GM21786 (cell line): ENCODE measurements around the gene P2RX4.
"Not testable (repeated sequence)": the region's sequence is repeated elsewhere in the genome, so short reads cannot be mapped to it uniquely, and the experiment has no call there.

Experiments
- ATAC-seq: cut with Tn5 transposase; IDR thresholded peaks from one replicate; pipeline ENCODE4 v1.9.1; 2021; ENCODE audit not compliant: unreplicated experiment

Gene P2RX4

DNA sequence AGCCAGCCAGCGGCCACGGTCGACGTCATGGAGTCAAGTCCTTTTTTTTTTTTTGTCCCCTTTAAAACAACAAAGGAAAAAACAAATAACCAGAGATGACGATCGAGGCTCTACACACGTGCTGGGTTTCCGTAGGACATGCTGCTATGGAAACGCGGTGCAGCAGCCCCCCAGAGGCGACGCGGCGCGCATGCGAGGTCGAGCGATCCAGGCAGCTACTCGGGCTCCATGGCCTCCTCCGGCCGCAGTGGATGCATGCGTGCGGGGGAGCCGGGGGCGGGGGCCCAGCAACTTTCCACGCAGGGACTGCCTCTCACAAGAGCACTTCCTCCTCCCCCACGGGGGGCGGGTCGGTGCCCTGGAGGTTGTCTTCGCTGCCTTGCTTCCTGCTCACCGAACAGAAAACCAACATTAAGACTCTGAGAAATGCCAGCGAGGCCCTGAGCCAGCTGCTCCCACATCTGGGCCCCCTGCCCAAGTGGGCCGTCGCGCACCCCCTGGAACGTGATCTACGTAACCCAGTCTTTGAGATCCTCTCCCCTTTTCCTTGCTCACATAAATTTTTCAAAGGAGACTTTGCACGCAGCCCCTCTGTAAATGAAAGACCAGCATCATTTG lies 30.7 kb downstream of the P2RX4 start:
- no peak for ATAC-seq

- no peak for ATAC-seq
Observed at GRCh38 chr12:121241156-121241970, 31.4 kb downstream of the P2RX4 start.

GRCh38 chr12:121245031-121245430 lies 35.1 kb downstream of the P2RX4 start:
- ATAC-seq, result no peak

DNA sequence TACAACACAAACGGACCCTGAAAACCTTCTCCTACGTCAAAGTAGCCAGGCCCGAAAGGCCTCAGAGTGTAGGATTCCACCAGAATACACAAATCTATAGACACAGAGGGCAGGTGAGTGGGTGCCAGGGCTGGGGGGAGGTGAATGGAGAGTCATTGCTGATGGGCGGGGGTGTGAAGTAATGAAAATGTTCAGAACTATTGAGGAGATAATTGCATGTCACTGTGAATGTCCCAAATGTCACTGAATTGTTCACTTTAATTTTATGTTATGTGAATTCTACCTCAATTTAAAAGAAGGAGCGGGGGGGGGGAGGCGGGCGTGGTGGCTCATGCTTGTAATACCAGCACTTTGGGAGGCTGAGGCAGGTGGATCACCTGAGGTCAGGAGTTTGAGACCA lies 36.0 kb downstream of the P2RX4 start:
- ATAC-seq, result no peak

DNA sequence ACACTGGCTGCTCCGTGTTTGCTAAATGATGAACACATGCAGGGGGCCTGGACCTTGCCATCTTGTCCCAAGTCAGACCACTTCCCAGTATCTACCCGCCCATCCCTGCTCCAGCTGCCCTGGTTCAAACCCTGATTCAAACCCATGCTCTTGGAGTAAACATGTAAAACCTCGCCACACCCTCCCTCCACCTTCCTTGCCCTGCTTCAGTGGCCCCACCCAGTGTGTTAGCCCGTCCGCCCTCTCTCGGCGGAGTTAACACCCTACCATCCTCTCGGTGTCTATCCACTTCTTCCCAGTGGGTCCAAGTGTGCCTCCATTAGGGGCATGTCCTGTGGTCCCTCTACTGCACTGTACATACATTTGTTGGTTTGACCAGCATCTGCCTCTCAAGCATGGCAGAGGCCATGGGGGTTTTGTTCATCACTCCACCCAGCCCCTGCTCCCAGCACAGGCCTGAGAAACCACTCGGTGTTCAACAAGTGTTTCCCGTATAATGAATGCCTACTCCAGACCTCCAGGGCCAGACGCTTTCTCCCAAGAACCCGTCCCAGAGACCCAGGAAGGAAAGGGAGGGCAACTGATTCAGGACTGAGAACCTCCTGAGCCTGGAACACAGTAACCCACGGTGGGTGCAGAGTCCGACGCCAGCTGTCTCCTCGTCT lies 37.1 kb downstream of the P2RX4 start:
- ATAC-seq, result no peak

- ATAC-seq, result peak; percentile 86
Observed at GRCh38 chr12:121248622-121249021, 38.7 kb downstream of the P2RX4 start.

DNA sequence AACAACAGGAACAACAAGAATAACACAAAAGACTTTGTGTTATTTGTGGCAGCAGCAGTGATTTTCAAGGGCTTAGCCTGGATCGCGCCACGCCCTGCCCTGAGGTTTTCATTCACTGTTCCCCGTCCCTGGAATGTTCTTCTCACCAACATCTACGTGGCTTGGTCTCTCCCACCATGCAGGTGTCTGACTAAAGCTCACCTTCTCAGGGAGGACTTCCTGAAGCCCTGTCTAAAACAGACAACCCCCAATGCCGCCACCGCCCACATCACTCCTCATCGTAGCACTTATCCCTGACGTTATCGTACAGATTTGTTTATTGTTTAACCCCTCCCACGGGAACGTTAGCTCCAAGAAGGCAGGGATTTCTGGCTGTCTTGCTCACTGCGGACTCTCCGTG lies 40.4 kb downstream of the P2RX4 start:
- ATAC-seq, result no peak

DNA sequence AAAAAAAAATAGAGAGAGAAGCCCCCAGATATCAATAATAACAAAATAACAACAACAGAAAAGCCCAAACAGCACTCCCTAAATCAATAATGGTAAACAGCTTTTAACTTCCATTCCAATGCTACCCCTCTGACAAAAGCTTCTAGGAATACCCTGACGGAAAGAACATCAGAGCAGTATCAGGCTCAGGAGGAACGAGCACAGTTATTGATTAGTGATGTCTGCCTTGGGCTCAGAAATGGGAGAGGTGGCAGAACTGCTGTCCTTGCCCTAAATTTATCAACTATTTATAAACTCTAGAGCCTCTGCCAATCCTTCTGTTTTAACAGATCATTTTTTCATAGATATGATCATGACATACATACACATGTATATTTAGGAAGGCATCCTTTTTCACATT lies 41.9 kb downstream of the P2RX4 start:
- no peak for ATAC-seq

GRCh38 chr12:121252712-121253345 lies 42.9 kb downstream of the P2RX4 start:
- ATAC-seq, result no peak

DNA sequence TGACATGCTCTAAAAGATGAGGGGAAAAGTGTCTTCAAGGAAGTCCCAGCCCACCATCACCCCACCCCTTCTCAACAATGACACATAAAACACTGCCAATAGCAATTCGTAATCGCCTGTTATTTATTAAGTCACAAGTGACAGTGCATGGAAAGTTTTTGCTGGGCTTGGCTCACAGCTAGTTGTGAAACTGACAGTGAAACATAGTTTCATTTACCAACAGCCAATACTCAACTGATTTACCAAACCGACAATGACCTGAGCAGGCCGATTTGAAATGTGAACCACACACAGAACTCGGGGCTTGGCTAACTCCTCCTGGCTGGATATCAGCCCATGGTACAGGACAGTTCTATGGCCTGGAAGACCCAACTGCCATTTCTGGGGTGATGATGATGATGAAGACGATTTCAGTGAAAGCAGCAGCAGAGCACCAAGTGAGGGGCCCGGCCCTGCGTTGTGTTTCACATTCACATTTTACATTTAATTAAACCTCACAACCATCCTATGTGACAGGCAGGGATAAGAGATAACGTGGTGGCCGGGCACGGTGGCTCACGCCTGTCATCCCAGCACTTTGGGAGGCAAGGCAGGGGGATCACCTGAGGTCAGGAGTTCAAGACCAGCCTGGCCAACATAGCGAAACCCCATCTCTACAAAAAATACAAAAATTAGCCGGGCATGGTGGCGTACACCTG lies 43.9 kb downstream of the P2RX4 start:
- ATAC-seq, result no peak

DNA sequence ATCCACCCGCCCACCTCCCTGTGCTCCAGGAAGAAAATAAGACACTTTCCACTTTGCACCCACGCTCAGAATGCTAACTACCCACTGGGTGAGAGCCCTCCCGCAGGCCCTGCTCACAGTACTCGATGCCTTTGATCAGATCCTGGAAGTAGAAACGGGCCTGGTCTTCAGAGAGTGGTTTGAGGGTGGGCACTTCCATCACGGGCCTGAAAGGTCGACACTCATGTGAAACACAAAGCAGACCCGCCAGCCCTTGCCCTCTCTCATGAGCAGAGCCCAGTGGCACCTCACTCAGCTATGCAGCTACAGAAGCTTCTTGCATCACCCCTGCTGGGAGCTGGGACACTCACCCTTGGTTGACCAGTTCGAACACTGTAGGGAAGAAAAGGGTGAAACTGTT lies 45.5 kb downstream of the P2RX4 start:
- no peak for ATAC-seq

DNA sequence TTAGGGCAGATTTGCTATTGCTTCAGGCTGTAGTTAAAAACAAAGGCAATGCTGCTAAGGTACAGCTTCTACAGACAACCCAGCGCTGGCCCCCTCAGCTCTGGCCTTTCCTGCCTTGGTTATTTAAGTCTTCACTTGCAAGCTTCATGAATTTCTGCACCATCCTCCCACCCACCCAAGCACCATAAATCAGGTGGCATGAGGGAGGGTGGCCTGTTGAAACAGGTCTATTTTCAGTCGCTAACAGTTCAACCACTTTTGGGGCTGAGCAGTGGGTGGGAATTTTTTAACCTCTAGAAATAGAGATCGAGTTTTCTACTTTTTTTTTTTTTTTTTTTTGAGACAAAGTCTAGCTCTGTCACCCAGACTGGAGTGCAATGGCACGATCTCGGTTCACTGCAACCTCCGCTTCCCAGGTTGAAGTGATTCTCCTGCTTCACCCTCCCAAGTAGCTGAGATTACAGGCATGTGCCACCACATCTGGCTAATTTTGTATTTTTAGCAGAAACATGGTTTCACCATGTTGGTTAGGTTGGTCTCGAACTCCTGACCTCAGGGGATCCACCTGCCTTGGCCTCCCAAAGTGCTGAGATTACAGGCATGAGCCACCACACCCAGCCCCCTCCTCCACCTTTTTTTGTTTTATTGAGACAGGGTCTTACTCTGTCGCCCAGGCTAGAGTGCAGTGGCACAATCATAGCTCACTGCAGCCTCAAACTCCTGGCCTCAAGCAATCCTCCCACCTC lies 47.9 kb downstream of the P2RX4 start:
- ATAC-seq, result not testable (repeated sequence)

DNA sequence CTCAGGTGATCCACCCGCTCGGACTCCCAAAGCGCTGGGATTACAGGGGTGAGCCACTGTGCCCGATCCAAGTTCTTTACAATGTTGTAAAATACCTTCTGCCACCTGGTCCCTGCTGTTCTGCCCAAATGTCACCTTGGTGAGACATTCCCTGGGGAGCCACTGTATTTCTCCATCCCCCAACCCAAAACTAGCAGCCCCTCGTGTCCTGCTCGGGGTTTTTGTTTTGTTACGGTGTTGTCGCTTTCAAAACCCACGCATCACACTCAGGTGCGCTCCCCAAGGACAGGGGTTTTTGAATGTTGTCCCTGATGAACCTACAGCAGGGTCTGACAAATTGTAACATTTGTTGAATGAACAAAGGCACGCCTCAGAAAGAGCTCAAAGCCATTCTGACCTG lies 49.1 kb downstream of the P2RX4 start:
- ATAC-seq, result no peak

DNA sequence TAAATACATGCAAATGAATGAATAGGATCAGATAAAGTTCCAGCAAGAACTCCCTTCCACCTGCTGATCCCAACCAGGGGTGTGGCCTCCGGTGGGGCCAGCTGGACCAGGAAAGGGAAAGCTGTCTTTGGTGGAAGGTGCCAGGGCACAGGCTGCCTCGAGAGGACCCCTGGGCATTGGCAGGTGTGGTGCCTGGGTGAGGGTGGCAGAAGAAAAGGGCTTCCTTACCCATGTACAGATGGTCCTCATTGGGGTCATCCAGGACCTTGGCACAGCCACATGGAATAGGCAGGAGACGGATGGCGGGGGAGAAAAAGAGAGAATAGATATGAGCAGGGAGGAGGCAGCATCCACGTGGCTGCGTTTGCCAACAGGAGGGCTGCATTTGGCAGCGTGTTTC lies 50.2 kb downstream of the P2RX4 start:
- no peak for ATAC-seq

- ATAC-seq, result no peak
Observed at GRCh38 chr12:121261398-121261797, 51.5 kb downstream of the P2RX4 start.

DNA sequence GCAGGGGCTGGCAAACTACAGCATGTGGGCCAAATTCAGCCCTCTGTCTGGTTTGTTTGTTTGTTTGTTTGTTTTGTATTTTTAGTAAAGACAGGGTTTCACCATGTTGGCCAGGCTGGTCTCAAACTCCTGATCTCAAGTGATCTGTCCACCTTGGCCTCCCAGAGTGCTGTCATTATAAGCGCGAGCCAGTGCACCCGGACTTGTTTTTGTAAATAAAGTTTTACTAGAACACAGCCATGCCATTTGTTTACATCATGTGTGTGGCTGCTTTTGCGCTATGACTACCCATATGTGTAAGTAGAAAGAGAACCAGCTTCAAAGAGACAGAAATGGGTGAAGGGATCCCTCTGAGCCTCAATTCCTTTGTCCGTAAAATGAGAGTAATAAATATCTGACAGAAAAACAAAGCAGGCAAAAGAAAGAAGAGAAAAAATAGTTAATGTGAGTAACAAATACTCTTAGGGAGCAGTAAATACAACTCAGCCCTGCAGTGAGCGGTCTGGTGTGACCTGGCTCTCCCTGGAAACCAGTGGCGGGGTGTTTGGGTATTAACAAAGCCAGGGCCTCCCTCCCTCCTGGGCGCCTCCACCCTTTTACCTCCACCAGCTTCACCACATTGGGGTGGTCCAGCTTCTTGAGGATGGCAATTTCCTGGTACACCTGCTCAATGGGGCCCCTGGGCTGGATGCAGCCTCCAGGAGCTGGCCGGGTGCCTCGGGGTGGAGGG lies 53.4 kb downstream of the P2RX4 start:
- no peak for ATAC-seq

- no peak for ATAC-seq
Observed at GRCh38 chr12:121264135-121264534, 54.2 kb downstream of the P2RX4 start.

- no peak for ATAC-seq
Observed at GRCh38 chr12:121264951-121265515, 55.1 kb downstream of the P2RX4 start.

DNA sequence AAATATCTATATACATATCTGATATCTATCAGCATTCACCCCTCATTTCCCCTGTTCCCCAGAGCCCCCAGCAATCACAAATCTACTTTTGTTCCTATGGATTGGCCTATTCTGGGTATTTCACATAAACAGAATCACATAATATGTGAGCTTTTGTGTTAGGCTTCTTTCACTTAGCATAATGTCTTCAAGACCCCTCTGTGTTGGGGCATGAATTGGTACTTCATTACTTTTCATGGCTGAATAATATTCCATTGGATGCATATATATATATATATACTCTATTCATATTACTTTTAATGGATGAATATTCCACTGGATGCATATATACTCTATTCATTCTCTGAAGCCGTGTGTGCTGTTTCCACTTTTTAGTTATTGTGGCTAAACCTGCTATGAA lies 57.9 kb downstream of the P2RX4 start:
- no peak for ATAC-seq
